ENCODE measurements around the gene TNIP1.

DNA sequence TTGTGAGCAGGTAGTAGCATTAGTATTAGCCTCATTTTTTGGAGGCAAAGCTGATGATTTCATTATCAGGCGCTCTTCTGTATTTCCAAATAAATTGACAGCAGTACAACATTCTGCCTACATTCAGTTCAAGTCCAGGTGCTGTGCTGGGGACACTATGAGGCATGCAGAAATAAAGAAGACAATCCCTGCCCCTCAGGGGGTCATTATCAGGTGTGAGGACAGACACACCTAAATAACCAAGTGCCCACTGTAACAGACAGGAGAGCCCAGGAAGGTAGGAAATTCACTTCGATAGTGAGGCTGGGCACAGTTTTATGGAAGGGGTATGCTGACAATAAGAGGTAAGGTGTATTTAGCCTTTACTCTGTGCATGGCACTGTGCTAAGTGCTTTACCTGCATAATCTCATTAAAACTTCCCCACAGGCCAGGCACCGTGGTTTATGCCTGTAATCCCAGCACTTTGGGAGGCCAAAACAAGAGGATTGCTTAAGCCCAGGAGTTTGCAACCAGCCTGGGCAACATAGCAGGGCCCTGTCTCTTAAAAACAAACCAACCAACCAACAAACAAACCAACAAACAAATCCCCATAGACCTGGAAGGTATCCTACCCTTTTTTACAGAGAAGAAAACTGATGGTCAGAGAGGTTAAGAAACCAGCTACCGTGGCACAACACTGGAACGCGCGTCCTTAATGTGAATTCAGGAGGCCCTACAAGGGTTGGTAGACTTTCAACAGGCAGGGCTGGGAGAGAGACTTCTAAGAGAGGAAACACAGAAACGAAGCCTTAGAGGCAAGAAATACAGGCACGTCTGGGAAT, 77.9 kb downstream of the TNIP1 start:
- no peak for TF ChIP-seq GATA2 (CRISPR knock-in tag; IDR thresholded peaks at IDR 0.05)
- no peak for TF ChIP-seq CTCF (IDR thresholded peaks at IDR 0.05)
- no peak for TF ChIP-seq EP300 (IDR thresholded peaks at IDR 0.05; ENCODE audit: borderline replicate concordance in 1 of 2, low read depth in 1 of 2, low read length in 1 of 2)
- no peak for TF ChIP-seq RFX5 (IDR thresholded peaks at IDR 0.05; ENCODE audit: low read length)

Measured in SK-N-SH (cell line).